H54 (cell line): ENCODE measurements around the gene TENM3.
"Not testable (repeated sequence)": the region's sequence is repeated elsewhere in the genome, so short reads cannot be mapped to it uniquely, and the experiment has no call there.

Source experiments
- DNase-seq: peaks from one replicate; pipeline ENCODE4 v3.0.0; 2011; ENCODE audit warnings: low spot score, mixed read lengths; ENCODE audit not compliant: insufficient read length
- FAIRE-seq: peaks from 3 replicates; lab custom pipeline; 2011; peaks lifted over from hg19 to GRCh38; lab: Jason Lieb, UNC
- POLR2A ChIP-seq: IDR thresholded peaks from 2 replicates; pipeline ENCODE4 v1.6.1; 2011; ENCODE audit warnings: low read depth, mild to moderate bottlenecking, low read length

The TENM3 gene

GRCh38 chr4:182236186-182236585 lies 7.0 kb upstream of the TENM3 start:
- TF ChIP-seq POLR2A = no peak
- DNase-seq = no peak
- no peak for FAIRE-seq

DNA sequence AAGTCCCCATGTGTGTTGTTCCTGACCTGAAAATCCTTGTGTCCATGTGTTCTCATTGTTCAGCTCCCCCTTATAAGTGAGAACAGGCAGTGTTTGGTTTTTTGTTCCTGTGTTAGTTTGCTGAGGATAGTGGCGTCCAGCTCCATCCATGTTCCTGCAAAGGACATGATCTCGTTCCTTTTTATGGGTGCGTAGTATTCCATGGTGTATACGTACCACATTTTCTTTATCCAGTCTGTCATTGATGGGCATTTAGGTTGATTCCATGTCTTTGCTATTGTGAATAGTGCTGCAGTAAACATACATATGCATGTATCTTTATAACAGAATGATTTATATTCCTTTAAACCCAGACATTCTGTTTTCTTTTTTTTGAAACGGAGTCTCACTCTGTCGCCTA lies 6.2 kb upstream of the TENM3 start:
- FAIRE-seq, DNase-seq: not testable (repeated sequence)

GRCh38 chr4:182238355-182238931 lies 4.8 kb upstream of the TENM3 start:
- no peak for TF ChIP-seq POLR2A
- no peak for DNase-seq
- FAIRE-seq = no peak

DNA sequence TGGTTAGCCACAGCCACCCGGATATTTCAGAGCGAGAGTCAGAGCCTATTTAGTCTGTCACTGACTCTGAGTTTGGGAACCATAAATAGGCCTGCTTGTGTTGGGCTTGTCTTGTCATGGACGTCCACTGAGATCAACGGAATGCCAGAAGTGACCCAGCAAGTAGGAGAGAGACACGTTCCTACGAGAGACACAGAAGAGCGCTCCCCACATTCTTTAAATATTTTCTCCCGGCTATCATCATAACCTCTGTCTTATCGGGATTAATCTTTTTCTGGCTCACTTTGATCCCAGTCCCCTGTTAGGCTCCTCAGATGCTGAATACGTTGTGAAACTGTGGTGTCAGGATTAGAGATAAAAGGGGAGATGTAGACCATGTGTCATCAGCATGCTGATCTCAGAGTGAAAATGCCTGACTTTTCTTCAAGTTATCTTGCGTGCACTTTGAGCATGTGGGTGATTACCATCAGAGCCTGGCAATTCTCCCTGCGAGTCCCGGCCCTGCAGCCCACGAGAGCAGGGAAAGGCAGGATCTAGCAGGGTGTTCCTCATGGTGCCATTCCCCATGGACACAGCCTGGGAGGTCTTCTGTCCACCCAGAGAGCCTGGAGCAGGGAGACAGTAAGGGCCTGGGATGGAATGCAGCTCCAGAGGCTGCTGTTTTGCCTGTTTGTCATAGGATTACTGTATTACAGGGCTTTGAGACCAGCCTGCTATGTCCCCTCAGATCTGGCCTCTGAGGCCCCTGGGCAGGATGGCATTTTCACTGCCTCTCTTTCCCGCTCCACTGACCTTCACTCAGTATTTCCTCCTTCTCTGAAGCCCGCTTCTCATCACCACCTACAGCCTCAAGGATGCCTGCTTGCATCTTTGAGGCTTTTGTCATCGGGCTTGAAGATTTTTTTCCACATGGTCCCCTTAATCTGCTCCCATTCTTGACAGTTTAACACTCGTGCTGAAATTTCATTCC lies 2.8 kb upstream of the TENM3 start:
- FAIRE-seq (no peak), DNase-seq (peak; percentile 8)
- peak; percentile 15; the same call in 1 of the 2 replicates for TF ChIP-seq POLR2A

DNA sequence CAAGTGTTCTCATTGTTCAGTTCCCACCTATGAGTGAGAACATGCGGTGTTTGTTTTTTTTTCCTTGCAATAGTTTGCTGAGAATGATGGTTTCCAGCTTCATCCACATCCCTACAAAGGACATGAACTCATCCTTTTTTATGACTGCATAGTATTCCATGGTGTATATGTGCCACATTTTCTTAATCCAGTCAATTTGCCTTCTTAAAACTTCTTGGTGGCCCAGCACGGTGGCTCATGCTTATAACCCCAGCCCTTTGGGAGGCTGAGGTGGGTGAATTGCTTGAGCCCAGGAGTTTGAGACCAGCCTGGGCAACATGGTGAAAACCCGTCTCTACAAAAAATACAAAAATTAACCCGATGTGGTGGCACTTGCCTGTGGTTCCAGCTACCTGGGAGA lies 942 bp upstream of the TENM3 start:
- DNase-seq = not testable (repeated sequence)

DNA sequence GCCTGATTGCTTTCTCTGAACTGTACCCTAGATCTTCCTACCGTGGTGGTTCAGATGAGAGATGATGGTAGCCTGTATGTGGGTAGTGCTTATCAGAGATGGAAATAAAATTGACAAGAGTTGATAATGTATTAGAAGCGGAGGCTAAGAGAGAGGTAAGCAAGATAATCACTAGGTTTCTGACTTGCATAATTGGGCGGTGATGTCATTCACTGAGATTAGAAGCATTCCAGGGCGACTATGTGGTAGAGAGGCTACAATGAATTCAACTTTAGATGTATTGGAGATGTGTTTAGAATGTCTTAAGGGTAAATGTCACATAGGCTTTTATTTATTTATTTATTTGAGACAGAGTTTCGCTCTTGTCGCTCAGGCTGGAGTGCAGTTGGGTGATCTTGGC lies 415 bp upstream of the TENM3 start:
- DNase-seq (no peak), FAIRE-seq (no peak)
- TF ChIP-seq POLR2A = no peak

More for the DNA sequence above, 942 bp upstream of the TENM3 start:
- not testable (repeated sequence) for FAIRE-seq

DNA sequence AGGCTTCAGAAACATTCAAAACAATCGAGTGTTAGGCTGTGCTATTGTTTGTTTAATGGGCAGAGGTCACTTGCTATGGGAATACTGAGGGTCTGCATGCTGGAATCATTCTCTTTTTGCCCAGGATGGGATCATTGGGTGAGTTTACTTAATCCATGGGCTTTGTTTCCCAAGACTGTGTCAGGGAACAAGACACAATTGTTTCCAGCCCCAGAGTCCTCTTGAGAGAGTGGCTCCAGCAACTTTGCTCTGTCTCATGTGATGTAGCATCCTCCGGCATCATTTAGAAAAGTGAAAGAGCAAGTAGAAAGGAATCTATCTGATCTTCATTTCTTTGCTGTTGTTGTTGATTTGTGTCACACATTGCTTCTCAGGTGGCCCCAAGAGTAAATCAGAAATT lies 1.8 kb downstream of the TENM3 start:
- no peak for DNase-seq
- FAIRE-seq = no peak
- no peak for TF ChIP-seq POLR2A

- TF ChIP-seq POLR2A = no peak
- no peak for FAIRE-seq
- DNase-seq = no peak
These were observed 2.5 kb downstream of the TENM3 start for GRCh38 chr4:182245541-182246215.

GRCh38 chr4:182246401-182247205 lies 3.4 kb downstream of the TENM3 start:
- no peak for TF ChIP-seq POLR2A
- FAIRE-seq (no peak), DNase-seq (peak; percentile 24)

- TF ChIP-seq POLR2A = no peak
- DNase-seq (no peak), FAIRE-seq (no peak)
These were observed 5.1 kb downstream of the TENM3 start for GRCh38 chr4:182248295-182248694.

- no peak for TF ChIP-seq POLR2A
- DNase-seq (no peak), FAIRE-seq (no peak)
These were observed 7.2 kb downstream of the TENM3 start for GRCh38 chr4:182250446-182250845.

- DNase-seq (no peak), FAIRE-seq (no peak)
- no peak for TF ChIP-seq POLR2A
These were observed 7.9 kb downstream of the TENM3 start for GRCh38 chr4:182251116-182251515.

GRCh38 chr4:182252220-182252619 lies 9.0 kb downstream of the TENM3 start:
- no peak for FAIRE-seq
- no peak for TF ChIP-seq POLR2A
- no peak for DNase-seq
